Testis (tissue), 2 donors: ENCODE measurements around the gene MMP26.

ENCODE experiments used
- POLR2A ChIP-seq: fragments of 450-650 bp; IDR thresholded peaks from one replicate; pipeline ENCODE4 v1.6.1; 2017; ENCODE audit warnings: antibody characterized with exemption, mild to moderate bottlenecking, moderate library complexity
- TF ChIP-seq, protein P1 (sequence below), 3 experiments: fragments of 450-650 bp in 2 of 3; fragments of 200-600 bp in 1 of 3; sonication (generic) in 1 of 3; IDR thresholded peaks; one replicate each; pipeline ENCODE4 v1.5.1; 2016 to 2019; ENCODE audit warnings: antibody characterized with exemption in 3 of 3, mild to moderate bottlenecking in 2 of 3, moderate library complexity in 1 of 3

DNA sequence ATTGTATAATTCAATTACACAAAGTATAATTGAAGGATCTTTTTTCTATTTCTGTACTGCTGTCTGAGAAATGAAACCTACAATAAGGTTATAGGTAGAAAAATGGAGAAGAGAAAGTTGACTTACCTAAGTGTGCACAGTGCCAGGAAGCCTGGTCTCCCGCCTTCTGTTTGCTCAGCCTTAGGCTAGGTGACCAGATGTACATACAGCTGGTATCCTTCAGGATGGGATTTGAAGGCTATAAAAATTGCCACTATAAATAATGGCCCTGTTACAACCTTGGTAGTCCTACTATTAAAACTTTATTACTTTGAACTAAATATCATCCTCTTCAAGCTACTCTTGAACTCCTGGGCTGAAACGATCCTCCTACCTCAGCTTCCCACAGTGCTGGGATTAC is 26.6 kb upstream of the MMP26 start:
- TF ChIP-seq, protein P1, sequence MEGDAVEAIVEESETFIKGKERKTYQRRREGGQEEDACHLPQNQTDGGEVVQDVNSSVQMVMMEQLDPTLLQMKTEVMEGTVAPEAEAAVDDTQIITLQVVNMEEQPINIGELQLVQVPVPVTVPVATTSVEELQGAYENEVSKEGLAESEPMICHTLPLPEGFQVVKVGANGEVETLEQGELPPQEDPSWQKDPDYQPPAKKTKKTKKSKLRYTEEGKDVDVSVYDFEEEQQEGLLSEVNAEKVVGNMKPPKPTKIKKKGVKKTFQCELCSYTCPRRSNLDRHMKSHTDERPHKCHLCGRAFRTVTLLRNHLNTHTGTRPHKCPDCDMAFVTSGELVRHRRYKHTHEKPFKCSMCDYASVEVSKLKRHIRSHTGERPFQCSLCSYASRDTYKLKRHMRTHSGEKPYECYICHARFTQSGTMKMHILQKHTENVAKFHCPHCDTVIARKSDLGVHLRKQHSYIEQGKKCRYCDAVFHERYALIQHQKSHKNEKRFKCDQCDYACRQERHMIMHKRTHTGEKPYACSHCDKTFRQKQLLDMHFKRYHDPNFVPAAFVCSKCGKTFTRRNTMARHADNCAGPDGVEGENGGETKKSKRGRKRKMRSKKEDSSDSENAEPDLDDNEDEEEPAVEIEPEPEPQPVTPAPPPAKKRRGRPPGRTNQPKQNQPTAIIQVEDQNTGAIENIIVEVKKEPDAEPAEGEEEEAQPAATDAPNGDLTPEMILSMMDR (IDR thresholded peaks at IDR 0.05) = no peak
- no peak for TF ChIP-seq POLR2A
